WTC11 (cell line): ENCODE measurements around the gene PTH1R. TPM values are rescaled to one million over a fixed set of nuclear protein-coding genes. Genes with fewer than 3 reads are reported as not detected.

Source experiments
- ATAC-seq: fragments of 200-7000 bp; cut with Tn5 transposase; 2 replicates; pipeline ENCODE4 v1.10.0; 2021; ENCODE audit warnings: mild to moderate bottlenecking, moderate library complexity
- CTCF ChIA-PET: fragments of 300-600 bp; sonication (Branson Sonifier 250); formaldehyde crosslinking; loops from one replicate; lab custom pipeline; 2021; ENCODE audit warnings: antibody characterized with exemption; lab: Charles Lee
- POLR2A ChIA-PET: fragments of 350-600 bp; sonication (Branson Sonifier 250); formaldehyde crosslinking; loops from one replicate; lab custom pipeline; 2021; ENCODE audit warnings: antibody characterized with exemption; lab: Charles Lee
- DNase-seq: peaks from one replicate; pipeline ENCODE4 v3.0.0; 2021; ENCODE audit warnings: low spot score
- H3K27ac Mint-ChIP-seq: 2 replicates; pipeline ENCODE4 v1.8.0; 2021; ENCODE audit warnings: mixed read lengths
- H3K27me3 Mint-ChIP-seq: 2 replicates; pipeline ENCODE4 v1.8.0; 2021; ENCODE audit warnings: low read depth, mild to moderate bottlenecking, moderate library complexity, mixed read lengths
- H3K36me3 Mint-ChIP-seq: 2 replicates; pipeline ENCODE4 v1.8.0; 2021; ENCODE audit warnings: mixed read lengths
- H3K4me1 Mint-ChIP-seq: 2 replicates; pipeline ENCODE4 v1.8.0; 2022; ENCODE audit warnings: mixed read lengths
- H3K4me3 Mint-ChIP-seq: 2 replicates; pipeline ENCODE4 v1.8.0; 2021; ENCODE audit warnings: mild to moderate bottlenecking, moderate library complexity, mixed read lengths
- H3K9me3 Mint-ChIP-seq: 2 replicates; pipeline ENCODE4 v1.8.0; 2021; ENCODE audit warnings: mixed read lengths
- ATF1 ChIP-seq: sonication (generic); formaldehyde crosslinking; IDR thresholded peaks from 2 replicates; pipeline ENCODE4 v1.8.1; 2023; ENCODE audit warnings: mild to moderate bottlenecking, moderate library complexity, missing genetic modification reagents
- EMX1 ChIP-seq: fragments of 250-450 bp; sonication (Bioruptor Pico); IDR thresholded peaks from 2 replicates; pipeline ENCODE4 v1.8.0; 2021; ENCODE audit warnings: mild to moderate bottlenecking
- ESRRA ChIP-seq: sonication (generic); formaldehyde crosslinking; IDR thresholded peaks from 2 replicates; pipeline ENCODE4 v1.8.1; 2022; ENCODE audit warnings: mild to moderate bottlenecking, missing genetic modification reagents, borderline replicate concordance
- FOXK1 ChIP-seq: sonication (generic); formaldehyde crosslinking; IDR thresholded peaks from 2 replicates; pipeline ENCODE4 v1.8.0; 2022; ENCODE audit warnings: mild to moderate bottlenecking, moderate library complexity, missing genetic modification reagents
- FOXP1 ChIP-seq: sonication (generic); formaldehyde crosslinking; IDR thresholded peaks from 2 replicates; pipeline ENCODE4 v1.8.0; 2022; ENCODE audit warnings: missing genetic modification reagents, mild to moderate bottlenecking, moderate library complexity, borderline replicate concordance
- GABPB1 ChIP-seq: sonication (generic); formaldehyde crosslinking; IDR thresholded peaks from 2 replicates; pipeline ENCODE4 v1.8.1; 2023; ENCODE audit warnings: mild to moderate bottlenecking, missing genetic modification reagents
- HMGA2 ChIP-seq: fragments of 250-450 bp; sonication (Bioruptor Pico); IDR thresholded peaks from 2 replicates; pipeline ENCODE4 v1.4.0; 2021; ENCODE audit warnings: mild to moderate bottlenecking, moderate library complexity
- JAZF1 ChIP-seq: fragments of 250-450 bp; sonication (Bioruptor Pico); IDR thresholded peaks from 2 replicates; pipeline ENCODE4 v1.9.0; 2021; ENCODE audit warnings: moderate library complexity, mild to moderate bottlenecking, inconsistent platforms
- MYBL2 ChIP-seq: sonication (generic); formaldehyde crosslinking; IDR thresholded peaks from 2 replicates; pipeline ENCODE4 v1.8.1; 2023; ENCODE audit warnings: mild to moderate bottlenecking, moderate library complexity, missing genetic modification reagents
- NR1H2 ChIP-seq: sonication (generic); formaldehyde crosslinking; IDR thresholded peaks from 2 replicates; pipeline ENCODE4 v1.9.0; 2021; ENCODE audit warnings: mild to moderate bottlenecking, moderate library complexity, missing genetic modification reagents
- NR2C2 ChIP-seq: sonication (generic); formaldehyde crosslinking; IDR thresholded peaks from 2 replicates; pipeline ENCODE4 v1.8.0; 2022; ENCODE audit warnings: mild to moderate bottlenecking, missing genetic modification reagents
- OVOL2 ChIP-seq: fragments of 250-450 bp; sonication (Bioruptor Pico); IDR thresholded peaks from 2 replicates; pipeline ENCODE4 v1.9.0; 2021; ENCODE audit warnings: mild to moderate bottlenecking, borderline replicate concordance
- PRRX2 ChIP-seq: fragments of 250-450 bp; sonication (Bioruptor Pico); IDR thresholded peaks from 2 replicates; pipeline ENCODE4 v1.8.0; 2021; ENCODE audit warnings: mild to moderate bottlenecking
- RELA ChIP-seq: sonication (generic); formaldehyde crosslinking; IDR thresholded peaks from 2 replicates; pipeline ENCODE4 v1.8.1; 2022; ENCODE audit warnings: missing genetic modification reagents, mild to moderate bottlenecking, borderline replicate concordance
- SMAD4 ChIP-seq: sonication (generic); formaldehyde crosslinking; IDR thresholded peaks from 2 replicates; pipeline ENCODE4 v1.8.0; 2022; ENCODE audit warnings: mild to moderate bottlenecking, missing genetic modification reagents
- SP1 ChIP-seq: sonication (generic); formaldehyde crosslinking; conservative IDR thresholded peaks from 2 replicates; pipeline ENCODE4 v1.8.1; 2022; ENCODE audit warnings: missing genetic modification reagents
- ZNF121 ChIP-seq: sonication (generic); formaldehyde crosslinking; IDR thresholded peaks from 2 replicates; pipeline ENCODE4 v1.8.0; 2023; ENCODE audit warnings: missing genetic modification reagents
- ZNF219 ChIP-seq: sonication (generic); formaldehyde crosslinking; IDR thresholded peaks from 2 replicates; pipeline ENCODE4 v1.8.0; 2023; ENCODE audit warnings: missing genetic modification reagents, mild to moderate bottlenecking, borderline replicate concordance
- ZNF317 ChIP-seq: sonication (generic); formaldehyde crosslinking; IDR thresholded peaks from 2 replicates; pipeline ENCODE4 v1.8.1; 2023; ENCODE audit warnings: low read depth, mild to moderate bottlenecking, moderate library complexity, missing genetic modification reagents, borderline replicate concordance
- total RNA-seq: library from RNA; stranded (reverse); gene quantifications from 3 replicates; pipeline ENCODE4 v1.2.3, GENCODE V29; 2021
- TF ChIP-seq, protein P1 (sequence below): sonication (generic); formaldehyde crosslinking; IDR thresholded peaks from 2 replicates; pipeline ENCODE4 v1.8.1; 2022; ENCODE audit warnings: mild to moderate bottlenecking, moderate library complexity, missing genetic modification reagents
- TF ChIP-seq, protein P2 (sequence below): sonication (generic); formaldehyde crosslinking; IDR thresholded peaks from 2 replicates; pipeline ENCODE4 v1.8.1; 2023; ENCODE audit warnings: mild to moderate bottlenecking, missing genetic modification reagents
- TF ChIP-seq, protein P3 (sequence below): fragments of 250-450 bp; sonication (Bioruptor Pico); conservative IDR thresholded peaks from 2 replicates; pipeline ENCODE4 v1.9.0; 2021; ENCODE audit warnings: mild to moderate bottlenecking
- TF ChIP-seq, protein P4 (sequence below): fragments of 250-450 bp; sonication (Bioruptor Pico); IDR thresholded peaks from 2 replicates; pipeline ENCODE4 v1.9.0; 2021; ENCODE audit warnings: moderate library complexity, mild to moderate bottlenecking, inconsistent platforms, borderline replicate concordance
- TF ChIP-seq, protein P5 (sequence below): sonication (generic); formaldehyde crosslinking; IDR thresholded peaks from 2 replicates; pipeline ENCODE4 v1.8.1; 2023; ENCODE audit warnings: mild to moderate bottlenecking, missing genetic modification reagents, moderate library complexity
- TF ChIP-seq, protein P6 (sequence below): sonication (generic); formaldehyde crosslinking; IDR thresholded peaks from 2 replicates; pipeline ENCODE4 v1.8.1; 2022; ENCODE audit warnings: low read depth, mild to moderate bottlenecking, moderate library complexity, missing genetic modification reagents, borderline replicate concordance
- TF ChIP-seq, protein P7 (sequence below): fragments of 250-450 bp; sonication (Bioruptor Pico); IDR thresholded peaks from 2 replicates; pipeline ENCODE4 v1.8.0; 2021; ENCODE audit warnings: mild to moderate bottlenecking

PTH1R gene
- total RNA-seq, 1 experiment from 2014 or later: 12.0 TPM

DNA sequence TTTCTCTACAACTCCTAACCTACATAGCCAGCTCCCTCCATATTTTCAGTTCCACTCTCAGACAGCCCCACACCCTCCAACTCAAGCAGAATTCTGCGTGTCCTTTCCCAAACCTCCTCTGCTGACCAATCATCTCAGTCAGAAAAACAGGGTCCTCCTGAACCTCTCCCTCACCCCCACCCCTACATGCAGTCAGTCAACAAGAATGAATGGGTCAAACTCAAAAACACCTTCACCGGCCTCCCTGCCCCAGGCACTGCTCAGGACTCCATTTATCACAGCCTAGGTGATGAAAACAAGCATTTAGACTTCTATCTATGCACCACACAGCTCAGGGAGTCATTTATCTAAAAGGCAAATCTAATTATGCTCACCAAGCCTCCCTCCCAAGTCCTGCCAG is 46.7 kb upstream of the PTH1R start:
- ChIA-PET CTCF (no interaction called here), POLR2A (no interaction called here)

DNA sequence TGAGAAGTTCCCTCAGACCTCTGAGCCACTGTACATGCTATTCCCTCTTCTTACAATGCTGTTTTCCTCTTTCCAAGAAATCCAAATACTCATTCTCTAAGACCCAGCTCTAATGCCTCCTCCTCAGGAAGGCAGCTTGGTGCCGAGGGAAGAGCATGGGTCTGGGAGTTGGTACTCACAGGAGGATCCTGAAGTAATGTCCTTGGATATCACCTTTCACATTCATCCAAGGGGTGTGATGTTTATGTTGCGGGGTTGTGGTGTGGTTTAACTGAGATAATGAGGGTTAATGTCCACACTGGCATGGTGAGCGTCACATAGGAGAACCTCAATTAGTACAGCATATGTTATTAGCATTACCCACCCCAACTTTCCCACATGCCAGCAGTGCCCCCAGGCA is 46.2 kb upstream of the PTH1R start:
- Mint-ChIP-seq H3K27ac (no peak overlapping the region), H3K4me3 (no peak overlapping the region), H3K36me3 (no peaks in the 10 kb centered on the region), H3K9me3 (no peaks in the 10 kb centered on the region), H3K27me3 (peaks cover 6% of the 10 kb centered on the region; the same call in 1 of the 2 replicates), H3K4me1 (no peaks in the 10 kb centered on the region)
- ChIA-PET POLR2A (no interaction called here), CTCF (no interaction called here)
- TF ChIP-seq ATF1 (CRISPR knock-in tag) (no peak), FOXK1 (CRISPR knock-in tag) (no peak), FOXP1 (no peak), SMAD4 (no peak), RELA (CRISPR knock-in tag) (no peak)
- TF ChIP-seq, protein P1, sequence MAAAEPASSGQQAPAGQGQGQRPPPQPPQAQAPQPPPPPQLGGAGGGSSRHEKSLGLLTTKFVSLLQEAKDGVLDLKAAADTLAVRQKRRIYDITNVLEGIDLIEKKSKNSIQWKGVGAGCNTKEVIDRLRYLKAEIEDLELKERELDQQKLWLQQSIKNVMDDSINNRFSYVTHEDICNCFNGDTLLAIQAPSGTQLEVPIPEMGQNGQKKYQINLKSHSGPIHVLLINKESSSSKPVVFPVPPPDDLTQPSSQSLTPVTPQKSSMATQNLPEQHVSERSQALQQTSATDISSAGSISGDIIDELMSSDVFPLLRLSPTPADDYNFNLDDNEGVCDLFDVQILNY (CRISPR knock-in tag): no peak
- DNase-seq (no peak), ATAC-seq (no peak)

More for the DNA sequence above, 46.7 kb upstream of the PTH1R start:
- H3K27me3 Mint-ChIP-seq: peaks cover 6% of the 10 kb centered on the region; the same call in 1 of the 2 replicates
- ATAC-seq (no peak), DNase-seq (no peak)
- no peaks in the 10 kb centered on the region for H3K36me3 Mint-ChIP-seq
- H3K9me3 Mint-ChIP-seq: no peaks in the 10 kb centered on the region
- no peak for TF ChIP-seq OVOL2
- no peak for TF ChIP-seq ESRRA (CRISPR knock-in tag)
- no peak for TF ChIP-seq GABPB1 (CRISPR knock-in tag)
- TF ChIP-seq, protein P2, sequence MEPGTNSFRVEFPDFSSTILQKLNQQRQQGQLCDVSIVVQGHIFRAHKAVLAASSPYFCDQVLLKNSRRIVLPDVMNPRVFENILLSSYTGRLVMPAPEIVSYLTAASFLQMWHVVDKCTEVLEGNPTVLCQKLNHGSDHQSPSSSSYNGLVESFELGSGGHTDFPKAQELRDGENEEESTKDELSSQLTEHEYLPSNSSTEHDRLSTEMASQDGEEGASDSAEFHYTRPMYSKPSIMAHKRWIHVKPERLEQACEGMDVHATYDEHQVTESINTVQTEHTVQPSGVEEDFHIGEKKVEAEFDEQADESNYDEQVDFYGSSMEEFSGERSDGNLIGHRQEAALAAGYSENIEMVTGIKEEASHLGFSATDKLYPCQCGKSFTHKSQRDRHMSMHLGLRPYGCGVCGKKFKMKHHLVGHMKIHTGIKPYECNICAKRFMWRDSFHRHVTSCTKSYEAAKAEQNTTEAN (CRISPR knock-in tag): no peak
- TF ChIP-seq JAZF1 (CRISPR knock-in tag): no peak
- TF ChIP-seq ZNF121 (CRISPR knock-in tag): no peak
- TF ChIP-seq, all 79 proteins: peak for 0
- H3K4me1 Mint-ChIP-seq: no peaks in the 10 kb centered on the region
- no peak overlapping the region for H3K4me3 Mint-ChIP-seq
- H3K27ac Mint-ChIP-seq: no peak overlapping the region

DNA sequence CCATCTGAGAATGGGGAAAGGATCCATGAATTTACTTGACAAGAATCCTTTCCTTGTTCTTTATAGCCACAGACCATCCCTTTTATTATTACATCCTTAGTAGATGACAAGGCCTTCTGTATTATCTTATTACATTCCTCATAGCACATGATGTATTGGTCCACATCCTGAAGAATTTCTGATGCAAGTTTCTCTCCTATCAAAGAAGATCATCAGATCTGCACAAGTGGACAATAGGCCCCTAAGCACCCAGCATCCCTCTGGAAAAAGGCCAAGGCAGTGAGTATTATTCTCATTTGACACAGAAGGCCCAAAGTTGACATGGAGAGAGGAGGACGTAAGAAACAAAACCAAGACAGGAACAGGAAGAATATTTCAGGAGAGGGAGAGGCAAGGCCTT is 45.7 kb upstream of the PTH1R start:
- no peak overlapping the region for H3K4me3 Mint-ChIP-seq
- no peaks in the 10 kb centered on the region for H3K36me3 Mint-ChIP-seq
- peaks cover 3% of the 10 kb centered on the region; the same call in 1 of the 2 replicates for H3K9me3 Mint-ChIP-seq
- DNase-seq: no peak
- no peak for ATAC-seq
- H3K27me3 Mint-ChIP-seq: peaks cover 6% of the 10 kb centered on the region; the same call in 1 of the 2 replicates
- ChIA-PET POLR2A (no interaction called here), CTCF (no interaction called here)
- no peaks in the 10 kb centered on the region for H3K4me1 Mint-ChIP-seq
- H3K27ac Mint-ChIP-seq: no peak overlapping the region
- TF ChIP-seq SP1 (CRISPR knock-in tag) (no peak), HMGA2 (CRISPR knock-in tag) (no peak), ZNF317 (CRISPR knock-in tag) (no peak), OVOL2 (no peak), ATF1 (CRISPR knock-in tag) (no peak), EMX1 (no peak), RELA (CRISPR knock-in tag) (no peak), PRRX2 (CRISPR knock-in tag) (no peak), ZNF219 (CRISPR knock-in tag) (no peak), NR1H2 (CRISPR knock-in tag) (no peak), NR2C2 (CRISPR knock-in tag) (no peak), MYBL2 (CRISPR knock-in tag) (no peak)
- TF ChIP-seq, protein P3, sequence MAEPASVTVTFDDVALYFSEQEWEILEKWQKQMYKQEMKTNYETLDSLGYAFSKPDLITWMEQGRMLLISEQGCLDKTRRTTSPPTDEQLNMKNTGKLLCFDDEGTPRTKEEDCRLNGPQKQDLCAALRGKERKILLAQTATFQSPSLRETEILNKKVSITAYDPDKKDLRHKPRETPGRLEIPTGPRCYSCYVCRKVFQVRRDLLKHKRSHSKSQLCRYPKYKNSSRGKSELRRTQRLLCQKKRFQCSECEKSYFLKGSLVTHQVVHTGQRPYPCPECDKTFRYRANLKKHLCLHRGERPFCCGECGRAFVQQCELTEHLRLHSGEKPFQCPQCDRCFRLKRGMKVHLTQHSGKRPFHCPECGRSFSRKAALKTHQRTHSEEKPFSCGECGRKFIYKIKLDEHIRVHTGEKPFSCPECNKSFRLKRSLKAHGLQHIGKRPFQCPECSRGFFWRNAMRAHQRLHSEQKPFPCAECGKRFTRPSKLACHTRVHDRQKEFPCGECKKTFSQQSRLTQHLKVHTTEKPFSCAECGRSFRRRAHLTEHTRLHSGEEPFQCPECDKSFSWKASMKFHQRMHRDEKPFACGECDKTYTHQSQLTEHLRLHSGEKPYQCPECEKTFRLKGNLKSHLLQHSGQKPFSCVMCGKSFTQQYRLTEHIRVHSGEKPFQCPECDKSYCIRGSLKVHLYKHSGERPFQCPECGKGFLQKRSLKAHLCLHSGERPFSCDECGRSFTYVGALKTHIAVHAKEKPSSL (CRISPR knock-in tag): no peak
- TF ChIP-seq, protein P4, sequence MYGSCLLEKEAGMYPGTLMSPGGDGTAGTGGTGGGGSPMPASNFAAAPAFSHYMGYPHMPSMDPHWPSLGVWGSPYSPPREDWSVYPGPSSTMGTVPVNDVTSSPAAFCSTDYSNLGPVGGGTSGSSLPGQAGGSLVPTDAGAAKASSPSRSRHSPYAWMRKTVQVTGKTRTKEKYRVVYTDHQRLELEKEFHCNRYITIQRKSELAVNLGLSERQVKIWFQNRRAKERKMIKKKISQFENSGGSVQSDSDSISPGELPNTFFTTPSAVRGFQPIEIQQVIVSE: no peak
- TF ChIP-seq, protein P5, sequence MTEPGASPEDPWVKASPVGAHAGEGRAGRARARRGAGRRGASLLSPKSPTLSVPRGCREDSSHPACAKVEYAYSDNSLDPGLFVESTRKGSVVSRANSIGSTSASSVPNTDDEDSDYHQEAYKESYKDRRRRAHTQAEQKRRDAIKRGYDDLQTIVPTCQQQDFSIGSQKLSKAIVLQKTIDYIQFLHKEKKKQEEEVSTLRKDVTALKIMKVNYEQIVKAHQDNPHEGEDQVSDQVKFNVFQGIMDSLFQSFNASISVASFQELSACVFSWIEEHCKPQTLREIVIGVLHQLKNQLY (CRISPR knock-in tag): no peak
- TF ChIP-seq, protein P6, sequence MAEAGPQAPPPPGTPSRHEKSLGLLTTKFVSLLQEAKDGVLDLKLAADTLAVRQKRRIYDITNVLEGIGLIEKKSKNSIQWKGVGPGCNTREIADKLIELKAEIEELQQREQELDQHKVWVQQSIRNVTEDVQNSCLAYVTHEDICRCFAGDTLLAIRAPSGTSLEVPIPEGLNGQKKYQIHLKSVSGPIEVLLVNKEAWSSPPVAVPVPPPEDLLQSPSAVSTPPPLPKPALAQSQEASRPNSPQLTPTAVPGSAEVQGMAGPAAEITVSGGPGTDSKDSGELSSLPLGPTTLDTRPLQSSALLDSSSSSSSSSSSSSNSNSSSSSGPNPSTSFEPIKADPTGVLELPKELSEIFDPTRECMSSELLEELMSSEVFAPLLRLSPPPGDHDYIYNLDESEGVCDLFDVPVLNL (CRISPR knock-in tag): no peak
- TF ChIP-seq, protein P7, sequence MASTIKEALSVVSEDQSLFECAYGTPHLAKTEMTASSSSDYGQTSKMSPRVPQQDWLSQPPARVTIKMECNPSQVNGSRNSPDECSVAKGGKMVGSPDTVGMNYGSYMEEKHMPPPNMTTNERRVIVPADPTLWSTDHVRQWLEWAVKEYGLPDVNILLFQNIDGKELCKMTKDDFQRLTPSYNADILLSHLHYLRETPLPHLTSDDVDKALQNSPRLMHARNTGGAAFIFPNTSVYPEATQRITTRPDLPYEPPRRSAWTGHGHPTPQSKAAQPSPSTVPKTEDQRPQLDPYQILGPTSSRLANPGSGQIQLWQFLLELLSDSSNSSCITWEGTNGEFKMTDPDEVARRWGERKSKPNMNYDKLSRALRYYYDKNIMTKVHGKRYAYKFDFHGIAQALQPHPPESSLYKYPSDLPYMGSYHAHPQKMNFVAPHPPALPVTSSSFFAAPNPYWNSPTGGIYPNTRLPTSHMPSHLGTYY (CRISPR knock-in tag): no peak
